ENCODE measurements around the gene KRTAP20-2.

DNA sequence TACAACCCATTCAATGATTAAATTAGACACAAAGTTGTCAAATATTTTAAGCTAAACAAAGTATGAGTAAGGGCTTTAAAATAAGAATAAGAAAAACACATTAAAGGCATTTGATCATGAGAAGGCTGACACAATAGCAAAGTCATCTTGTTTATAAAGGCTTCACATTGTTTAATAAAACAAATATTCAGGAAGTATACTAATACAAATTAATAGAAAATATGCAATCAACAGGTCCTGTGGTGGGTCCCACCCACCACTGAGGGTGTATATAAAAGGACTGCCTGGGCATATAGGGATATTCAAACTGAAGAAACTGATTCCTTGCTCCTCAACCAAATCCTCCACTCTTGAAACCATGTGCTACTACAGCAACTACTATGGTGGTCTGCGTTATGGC is at the start of gene KRTAP20-2:
- TF ChIP-seq, protein P1, sequence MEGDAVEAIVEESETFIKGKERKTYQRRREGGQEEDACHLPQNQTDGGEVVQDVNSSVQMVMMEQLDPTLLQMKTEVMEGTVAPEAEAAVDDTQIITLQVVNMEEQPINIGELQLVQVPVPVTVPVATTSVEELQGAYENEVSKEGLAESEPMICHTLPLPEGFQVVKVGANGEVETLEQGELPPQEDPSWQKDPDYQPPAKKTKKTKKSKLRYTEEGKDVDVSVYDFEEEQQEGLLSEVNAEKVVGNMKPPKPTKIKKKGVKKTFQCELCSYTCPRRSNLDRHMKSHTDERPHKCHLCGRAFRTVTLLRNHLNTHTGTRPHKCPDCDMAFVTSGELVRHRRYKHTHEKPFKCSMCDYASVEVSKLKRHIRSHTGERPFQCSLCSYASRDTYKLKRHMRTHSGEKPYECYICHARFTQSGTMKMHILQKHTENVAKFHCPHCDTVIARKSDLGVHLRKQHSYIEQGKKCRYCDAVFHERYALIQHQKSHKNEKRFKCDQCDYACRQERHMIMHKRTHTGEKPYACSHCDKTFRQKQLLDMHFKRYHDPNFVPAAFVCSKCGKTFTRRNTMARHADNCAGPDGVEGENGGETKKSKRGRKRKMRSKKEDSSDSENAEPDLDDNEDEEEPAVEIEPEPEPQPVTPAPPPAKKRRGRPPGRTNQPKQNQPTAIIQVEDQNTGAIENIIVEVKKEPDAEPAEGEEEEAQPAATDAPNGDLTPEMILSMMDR (IDR thresholded peaks at IDR 0.05; ENCODE audit: control extremely low read depth in 1 of 3, insufficient read depth in 1 of 3, low read depth in 1 of 3, low read length in 3 of 3) = no peak
- TF ChIP-seq SIN3A (conservative IDR thresholded peaks at IDR 0.05 in 1 of 2, IDR thresholded peaks at IDR 0.05 in 1 of 2; ENCODE audit: low read depth in 1 of 2, low read length in 2 of 2) = no peak
- no peak for TF ChIP-seq POLR2A (IDR thresholded peaks at IDR 0.05; ENCODE audit: control extremely low read depth in 1 of 2, low read depth in 2 of 2, low read length in 2 of 2)
